GM12874 (cell line): ENCODE data around the gene PRKACA.

Experiments used
- TF ChIP-seq, protein P1 (sequence below): IDR thresholded peaks from 2 replicates; pipeline ENCODE4 v1.5.1; 2011; ENCODE audit warnings: low read depth, mild to moderate bottlenecking, control low read depth, low read length, moderate library complexity; ENCODE audit not compliant: insufficient read depth

PRKACA gene

DNA sequence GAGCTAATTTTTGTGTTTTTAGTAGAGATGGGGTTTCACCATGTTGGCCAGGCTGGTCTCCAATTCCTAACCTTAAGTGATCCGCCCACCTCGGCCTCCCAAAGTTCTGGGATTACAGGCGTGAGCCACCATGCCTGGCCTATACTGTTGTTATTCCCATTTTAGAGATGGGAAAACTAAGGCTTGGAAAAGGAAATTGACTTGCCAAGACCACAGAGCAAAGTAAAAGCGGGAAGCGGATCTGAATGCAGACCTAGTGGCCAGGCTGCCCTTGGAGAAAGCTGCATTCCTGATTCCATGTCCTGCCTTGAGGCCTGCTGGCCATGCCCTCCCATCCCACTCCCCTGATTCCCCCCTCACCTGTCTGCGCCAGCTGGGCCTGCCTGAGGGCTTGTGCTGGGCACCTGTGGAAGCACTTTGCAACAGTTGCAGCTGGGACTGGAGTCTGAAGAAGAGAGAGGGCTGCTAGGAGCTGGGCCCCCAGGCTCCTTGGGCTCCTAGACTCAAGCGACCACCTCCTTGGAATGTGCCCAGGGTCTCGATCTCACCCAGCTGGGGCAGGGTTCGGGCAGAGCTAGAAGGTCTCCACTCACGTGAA, 61.4 kb downstream of the PRKACA start:
- TF ChIP-seq, protein P1, sequence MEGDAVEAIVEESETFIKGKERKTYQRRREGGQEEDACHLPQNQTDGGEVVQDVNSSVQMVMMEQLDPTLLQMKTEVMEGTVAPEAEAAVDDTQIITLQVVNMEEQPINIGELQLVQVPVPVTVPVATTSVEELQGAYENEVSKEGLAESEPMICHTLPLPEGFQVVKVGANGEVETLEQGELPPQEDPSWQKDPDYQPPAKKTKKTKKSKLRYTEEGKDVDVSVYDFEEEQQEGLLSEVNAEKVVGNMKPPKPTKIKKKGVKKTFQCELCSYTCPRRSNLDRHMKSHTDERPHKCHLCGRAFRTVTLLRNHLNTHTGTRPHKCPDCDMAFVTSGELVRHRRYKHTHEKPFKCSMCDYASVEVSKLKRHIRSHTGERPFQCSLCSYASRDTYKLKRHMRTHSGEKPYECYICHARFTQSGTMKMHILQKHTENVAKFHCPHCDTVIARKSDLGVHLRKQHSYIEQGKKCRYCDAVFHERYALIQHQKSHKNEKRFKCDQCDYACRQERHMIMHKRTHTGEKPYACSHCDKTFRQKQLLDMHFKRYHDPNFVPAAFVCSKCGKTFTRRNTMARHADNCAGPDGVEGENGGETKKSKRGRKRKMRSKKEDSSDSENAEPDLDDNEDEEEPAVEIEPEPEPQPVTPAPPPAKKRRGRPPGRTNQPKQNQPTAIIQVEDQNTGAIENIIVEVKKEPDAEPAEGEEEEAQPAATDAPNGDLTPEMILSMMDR: no peak

DNA sequence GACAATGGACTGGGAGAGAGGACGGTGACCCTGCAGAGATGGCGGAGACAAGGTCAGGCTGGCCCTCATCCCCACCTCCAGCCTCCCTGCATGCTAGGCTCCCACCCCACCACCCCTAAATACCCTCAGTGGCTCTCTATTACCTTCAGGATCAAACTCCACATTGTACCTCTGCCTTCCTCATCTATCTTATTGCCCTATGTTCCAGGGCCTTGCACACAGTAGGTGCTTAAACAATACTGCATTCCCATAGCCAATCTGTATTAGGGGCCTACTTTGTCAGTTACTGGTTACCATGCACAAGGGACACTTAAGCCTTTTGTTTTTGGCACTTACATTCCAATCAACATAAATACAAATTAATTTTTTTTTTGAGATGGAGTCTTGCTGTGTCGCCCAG, 62.2 kb downstream of the PRKACA start:
- TF ChIP-seq, protein P1: no peak

DNA sequence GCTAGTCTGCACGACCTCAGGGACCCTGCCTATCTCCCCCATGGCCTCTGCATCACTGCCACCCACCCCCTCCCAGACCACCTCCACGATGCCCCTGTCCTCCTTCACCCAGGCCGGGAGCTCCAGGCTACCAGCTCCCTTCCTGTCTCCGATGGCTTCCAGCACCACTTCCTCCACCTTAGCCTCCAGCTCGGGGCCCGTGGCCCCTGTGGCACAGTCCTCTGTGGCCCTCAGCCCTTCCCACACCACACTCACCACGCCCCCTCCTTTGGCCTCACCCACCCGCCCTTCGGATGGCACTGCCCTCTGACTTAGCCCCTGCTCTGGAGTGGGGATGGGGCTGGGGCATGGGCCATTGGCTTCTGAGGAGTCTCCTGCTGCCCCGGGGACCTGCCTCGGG, 62.8 kb downstream of the PRKACA start:
- TF ChIP-seq, protein P1: no peak

DNA sequence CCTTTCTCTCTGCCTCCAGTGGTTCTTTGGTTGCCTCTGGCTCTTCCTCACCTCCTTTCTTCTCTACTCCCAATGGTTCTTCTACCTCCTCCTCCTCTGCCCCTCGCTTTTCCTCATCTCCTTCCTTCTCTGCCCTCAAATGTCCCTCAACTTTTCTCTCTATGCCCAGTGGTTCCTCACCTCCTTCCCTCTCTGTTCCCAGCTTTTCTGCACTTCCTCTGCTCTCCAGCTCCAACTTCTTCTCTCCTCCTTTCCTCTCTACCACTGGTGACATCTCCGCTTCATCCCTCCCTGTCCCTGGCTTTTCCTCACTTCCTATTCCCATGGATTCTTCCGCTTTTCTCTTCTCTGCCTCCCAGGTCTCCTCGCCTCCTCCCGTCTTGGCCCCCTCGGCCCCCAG, 63.5 kb downstream of the PRKACA start:
- TF ChIP-seq, protein P1: no peak

DNA sequence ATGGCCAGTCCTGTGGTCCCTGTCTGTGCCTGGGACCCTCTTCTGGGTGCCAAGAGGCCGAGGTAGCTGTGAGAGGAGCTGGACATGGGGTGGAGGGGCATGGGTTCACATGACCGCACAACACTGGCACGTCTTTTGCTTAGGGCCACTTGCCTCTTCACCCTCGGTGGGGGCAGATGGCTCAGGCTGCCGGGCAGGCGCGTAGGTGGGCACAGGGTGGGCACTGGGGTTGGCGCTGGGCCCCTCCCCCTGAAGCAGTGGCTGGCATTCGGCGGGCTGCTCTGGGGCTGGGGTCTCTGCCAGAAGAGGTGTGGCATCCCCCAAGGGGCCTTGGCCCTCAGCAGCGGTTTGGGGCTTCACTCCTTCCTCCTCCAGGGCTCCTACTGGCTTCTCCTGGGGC, 64.1 kb downstream of the PRKACA start:
- TF ChIP-seq, protein P1: no peak

DNA sequence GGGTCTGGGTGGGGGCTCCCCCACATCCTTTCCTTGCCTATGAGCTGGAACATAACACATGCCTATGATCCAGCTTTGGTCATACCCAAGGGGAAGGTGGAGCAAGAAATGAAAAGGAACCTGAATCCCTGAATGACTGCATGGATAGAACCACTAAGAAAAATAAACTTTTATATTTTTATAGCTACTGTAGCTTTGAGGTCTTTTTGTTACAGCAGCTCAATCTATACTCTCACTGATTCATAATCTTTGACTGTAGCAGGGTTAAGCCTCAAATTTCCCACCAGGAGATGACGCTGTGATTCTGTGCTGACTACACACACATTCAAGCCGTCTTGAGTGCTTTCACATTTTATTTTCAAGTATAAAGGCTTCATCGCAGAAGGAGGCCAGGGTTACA, 64.5 kb downstream of the PRKACA start:
- TF ChIP-seq, protein P1: no peak

DNA sequence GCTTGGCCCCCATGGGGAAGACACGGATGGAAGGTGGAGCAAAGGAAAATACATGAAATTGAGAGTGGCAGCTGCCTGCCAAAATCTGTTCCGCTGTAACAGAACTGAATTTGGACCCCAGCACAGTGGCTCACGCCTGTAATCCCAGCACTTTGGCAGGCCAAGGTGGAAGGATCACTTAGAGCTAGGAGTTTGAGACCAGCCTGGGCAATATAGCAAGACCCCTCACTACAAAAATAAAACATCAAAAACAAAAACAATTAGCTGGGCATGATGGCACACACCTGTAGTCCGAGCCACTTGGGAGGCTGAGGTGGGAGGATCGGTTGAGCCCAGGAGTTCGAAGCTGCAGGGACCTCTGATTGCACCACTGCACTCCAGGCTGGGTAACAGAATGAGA, 65.1 kb downstream of the PRKACA start:
- TF ChIP-seq, protein P1: no peak
